ENCODE measurements around the gene QDPR.

The QDPR gene

DNA sequence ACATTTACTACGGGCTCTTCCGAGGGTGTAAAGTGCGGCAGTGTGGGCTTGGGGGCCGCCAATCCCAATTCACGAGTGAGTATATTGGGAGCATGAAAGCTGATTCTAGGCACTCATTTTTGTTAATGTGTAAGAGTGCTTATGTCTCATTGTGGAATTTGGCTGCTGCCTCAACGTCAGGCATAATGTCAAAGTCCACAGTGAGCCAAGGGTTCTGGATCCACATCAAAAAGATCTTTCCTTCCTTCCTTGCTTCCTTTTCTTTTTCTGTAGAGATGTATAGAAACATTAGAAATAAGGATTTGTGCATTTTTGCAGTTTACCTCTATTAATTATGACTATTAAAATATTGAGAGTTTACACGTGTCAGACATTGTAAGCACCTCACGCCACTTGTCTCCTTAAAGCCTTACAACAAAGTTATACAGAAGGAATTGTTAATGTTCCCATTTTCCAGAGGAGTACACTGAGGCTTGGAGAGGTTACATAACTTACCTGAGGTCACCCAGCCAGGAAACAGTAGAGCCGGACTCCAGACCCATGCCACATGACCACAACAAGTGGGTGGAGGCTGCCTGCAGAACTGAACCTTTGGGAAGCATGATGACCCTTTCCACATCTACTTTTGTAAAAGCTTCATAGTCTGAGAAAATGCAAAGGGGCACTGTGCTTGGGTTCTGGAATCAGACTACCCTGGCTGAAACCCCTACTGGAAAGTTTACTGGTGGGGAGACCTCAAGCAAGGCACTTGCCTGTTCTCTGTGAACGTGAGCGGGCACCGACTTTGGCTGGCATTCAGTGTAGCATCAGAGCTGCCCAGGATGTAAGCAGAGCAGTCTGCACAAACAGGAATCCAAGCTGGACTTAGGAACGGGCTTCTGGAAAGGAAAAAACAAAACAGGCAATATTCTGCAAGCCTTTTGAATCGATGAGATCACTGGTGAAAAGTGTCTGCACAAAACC lies 3.8 kb upstream of the QDPR start:
- TF ChIP-seq, protein P1, sequence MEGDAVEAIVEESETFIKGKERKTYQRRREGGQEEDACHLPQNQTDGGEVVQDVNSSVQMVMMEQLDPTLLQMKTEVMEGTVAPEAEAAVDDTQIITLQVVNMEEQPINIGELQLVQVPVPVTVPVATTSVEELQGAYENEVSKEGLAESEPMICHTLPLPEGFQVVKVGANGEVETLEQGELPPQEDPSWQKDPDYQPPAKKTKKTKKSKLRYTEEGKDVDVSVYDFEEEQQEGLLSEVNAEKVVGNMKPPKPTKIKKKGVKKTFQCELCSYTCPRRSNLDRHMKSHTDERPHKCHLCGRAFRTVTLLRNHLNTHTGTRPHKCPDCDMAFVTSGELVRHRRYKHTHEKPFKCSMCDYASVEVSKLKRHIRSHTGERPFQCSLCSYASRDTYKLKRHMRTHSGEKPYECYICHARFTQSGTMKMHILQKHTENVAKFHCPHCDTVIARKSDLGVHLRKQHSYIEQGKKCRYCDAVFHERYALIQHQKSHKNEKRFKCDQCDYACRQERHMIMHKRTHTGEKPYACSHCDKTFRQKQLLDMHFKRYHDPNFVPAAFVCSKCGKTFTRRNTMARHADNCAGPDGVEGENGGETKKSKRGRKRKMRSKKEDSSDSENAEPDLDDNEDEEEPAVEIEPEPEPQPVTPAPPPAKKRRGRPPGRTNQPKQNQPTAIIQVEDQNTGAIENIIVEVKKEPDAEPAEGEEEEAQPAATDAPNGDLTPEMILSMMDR (IDR thresholded peaks at IDR 0.05; ENCODE audit: low read depth, low read length, missing control alignments) = no peak
- H3K4me3 ChIP-seq (replicated peaks; ENCODE audit: low read depth, low read length) = no peak overlapping the region
- DNase-seq (ENCODE audit: extremely low read depth, low read depth) = no peak

GRCh38 chr4:17514865-17515264 lies 3.0 kb upstream of the QDPR start, which contains the start of gene CLRN2:
CLRN2 (plus strand) TSS chr4:17515165; CDS start chr4:17515267, 102 bp downstream.
- TF ChIP-seq, protein P1 (IDR thresholded peaks at IDR 0.05; ENCODE audit: low read depth, low read length, missing control alignments) = no peak
- no peak within 1 kb of the TSS for H3K4me3 ChIP-seq (replicated peaks; ENCODE audit: low read depth, low read length)
- no peak for DNase-seq (ENCODE audit: extremely low read depth, low read depth)

DNA sequence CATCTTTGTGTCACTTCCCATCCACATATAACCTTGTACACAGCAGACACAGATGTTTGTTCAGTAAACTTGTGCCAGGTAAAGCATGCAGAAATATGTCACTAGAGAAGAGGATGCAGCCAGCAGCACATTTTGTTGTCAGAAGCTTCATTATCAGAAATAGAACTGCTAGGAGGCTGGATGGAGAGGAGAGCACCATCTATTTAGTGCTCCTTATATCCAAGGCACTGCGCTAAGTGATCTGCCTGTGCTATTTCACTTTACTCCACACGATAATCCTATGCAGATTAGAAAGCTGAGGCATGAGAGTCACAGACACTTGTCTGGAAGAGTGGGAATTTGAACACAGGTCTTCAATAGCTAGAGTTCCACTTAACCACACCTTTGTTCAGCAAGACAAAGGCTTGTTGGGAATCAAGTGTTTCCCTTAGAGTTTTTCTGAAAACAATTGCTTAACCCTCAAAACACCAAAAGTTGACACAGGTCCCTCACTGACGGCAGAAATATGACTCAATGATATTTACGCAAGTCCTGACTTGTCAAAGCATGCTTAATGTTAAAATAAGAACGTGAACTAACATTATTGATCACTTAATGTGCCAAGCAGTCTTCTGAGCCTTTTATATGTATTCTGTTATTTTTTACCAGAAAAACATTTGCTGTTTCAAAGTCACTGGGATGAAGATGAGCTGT lies 1.2 kb upstream of the QDPR start:
- TF ChIP-seq, protein P1 (IDR thresholded peaks at IDR 0.05; ENCODE audit: low read depth, low read length, missing control alignments) = no peak
- H3K4me3 ChIP-seq (replicated peaks; ENCODE audit: low read depth, low read length) = no peak overlapping the region
- no peak for DNase-seq (ENCODE audit: extremely low read depth, low read depth)

DNA sequence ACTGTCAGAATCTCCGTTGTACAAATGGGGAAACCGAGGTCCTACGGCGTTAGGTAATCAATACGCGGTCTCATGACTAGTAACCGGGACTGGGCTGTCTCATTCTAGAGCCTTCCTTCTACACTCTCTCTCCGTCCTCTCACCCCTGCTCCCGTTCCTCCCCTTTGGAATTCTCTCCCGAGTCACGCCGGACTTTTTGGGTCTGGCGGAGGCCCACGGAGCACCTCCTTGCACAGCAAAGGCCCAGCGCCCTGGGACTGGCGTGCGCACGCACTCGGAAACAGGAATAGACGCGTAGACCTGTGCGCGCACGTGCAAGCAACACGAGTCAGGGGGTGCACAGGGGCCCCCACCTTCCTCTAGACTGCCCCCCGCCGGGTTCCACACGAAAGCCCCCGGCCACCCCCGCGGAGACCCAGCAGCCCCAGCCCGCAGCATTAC lies 361 bp downstream of the QDPR start:
- TF ChIP-seq, protein P1 (IDR thresholded peaks at IDR 0.05; ENCODE audit: low read depth, low read length, missing control alignments) = no peak
- peak overlapping the region; percentile 81 for H3K4me3 ChIP-seq (replicated peaks; ENCODE audit: low read depth, low read length)
- DNase-seq (ENCODE audit: extremely low read depth, low read depth) = no peak

DNA sequence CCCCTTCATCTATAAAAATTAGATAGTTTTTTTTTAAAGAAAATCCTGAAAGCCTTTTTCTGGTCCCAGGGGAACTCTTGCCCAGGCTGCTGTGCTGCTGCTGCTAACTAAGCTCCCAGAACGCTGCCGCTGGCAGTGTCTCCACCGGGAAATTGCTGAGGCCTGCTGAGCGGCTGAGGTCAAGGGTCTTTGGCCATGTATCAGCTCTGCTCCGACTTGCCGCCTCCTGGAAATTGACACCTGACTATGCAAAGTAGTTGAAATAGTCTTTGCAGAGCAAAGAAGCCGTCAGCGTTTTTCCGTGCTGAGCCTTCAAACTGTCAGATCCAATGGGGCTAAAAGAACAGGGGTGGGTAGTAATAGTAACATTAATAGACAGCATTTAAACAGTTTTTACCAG lies 839 bp downstream of the QDPR start:
- peak overlapping the region; percentile 81 for H3K4me3 ChIP-seq (replicated peaks; ENCODE audit: low read depth, low read length)

DNA sequence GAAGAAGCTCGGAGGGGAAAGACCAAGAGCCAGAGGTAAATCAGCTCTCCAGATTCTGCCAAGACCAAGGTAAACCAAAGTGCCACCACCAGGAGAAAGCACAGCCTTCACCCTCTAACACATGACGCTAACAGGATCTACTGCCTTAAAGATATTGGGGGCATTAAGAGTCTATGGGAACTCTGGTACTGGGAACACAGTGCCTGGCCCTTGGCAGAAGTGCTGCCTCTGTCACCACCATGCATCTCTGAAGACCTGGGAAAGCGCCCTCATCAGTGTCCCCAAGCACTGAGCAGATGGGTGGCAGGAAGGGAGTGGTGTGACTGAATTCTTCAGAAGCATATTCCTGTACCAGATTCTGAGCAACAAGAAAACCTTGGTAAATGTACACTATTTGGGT lies 1.3 kb downstream of the QDPR start:
- H3K4me3 ChIP-seq (replicated peaks; ENCODE audit: low read depth, low read length) = peak overlapping the region; percentile 81
- DNase-seq (ENCODE audit: extremely low read depth, low read depth) = no peak
- TF ChIP-seq, protein P1 (IDR thresholded peaks at IDR 0.05; ENCODE audit: low read depth, low read length, missing control alignments) = no peak

More for the DNA sequence above, 839 bp downstream of the QDPR start:
- no peak for DNase-seq (ENCODE audit: extremely low read depth, low read depth)
- TF ChIP-seq, protein P1 (IDR thresholded peaks at IDR 0.05; ENCODE audit: low read depth, low read length, missing control alignments) = no peak

Measured in HFF-Myc (cell line).